HCT116 (cell line): Measurements from ENCODE around the gene PLK2.

Experiments used
- CEBPB ChIP-seq: IDR thresholded peaks from 2 replicates; pipeline ENCODE4 v1.6.1; 2012; ENCODE audit warnings: low read depth
- FOSL1 ChIP-seq: IDR thresholded peaks from 2 replicates; pipeline ENCODE4 v1.6.1; 2012; ENCODE audit warnings: low read depth
- POLR2A ChIP-seq: IDR thresholded peaks from 2 replicates; pipeline ENCODE4 v1.7.0; 2011; ENCODE audit warnings: borderline replicate concordance; ENCODE audit not compliant: insufficient read depth, insufficient read length; ENCODE audit errors: extremely low read depth
- POLR2AphosphoS5 ChIP-seq: IDR thresholded peaks from 2 replicates; pipeline ENCODE4 v1.6.1; 2011; ENCODE audit warnings: mild to moderate bottlenecking, low read depth, low read length, moderate library complexity
- RAD21 ChIP-seq: IDR thresholded peaks from 2 replicates; pipeline ENCODE4 v1.6.1; 2012; ENCODE audit warnings: low read depth, mild to moderate bottlenecking
- REST ChIP-seq: IDR thresholded peaks from 2 replicates; pipeline ENCODE4 v1.6.1; 2012; ENCODE audit warnings: low read depth
- TF ChIP-seq, protein P1 (sequence below), 3 experiments: fragments of 200-600 bp in 1 of 3; sonication (generic) in 1 of 3; IDR thresholded peaks in 2 of 3; conservative IDR thresholded peaks in 1 of 3; 2 replicates each; pipeline ENCODE4 v1.5.1; 2012 to 2017; ENCODE audit warnings: low read depth in 2 of 3, low read length in 2 of 3, antibody characterized with exemption in 1 of 3, borderline replicate concordance in 1 of 3, control low read depth in 1 of 3, mild to moderate bottlenecking in 1 of 3, mixed read lengths in 1 of 3, mixed run types in 1 of 3, moderate library complexity in 1 of 3; ENCODE audit not compliant: insufficient read depth in 1 of 3
- TF ChIP-seq, protein P2 (sequence below): IDR thresholded peaks from 2 replicates; pipeline ENCODE4 v1.6.1; 2012

- TF ChIP-seq, protein P1, sequence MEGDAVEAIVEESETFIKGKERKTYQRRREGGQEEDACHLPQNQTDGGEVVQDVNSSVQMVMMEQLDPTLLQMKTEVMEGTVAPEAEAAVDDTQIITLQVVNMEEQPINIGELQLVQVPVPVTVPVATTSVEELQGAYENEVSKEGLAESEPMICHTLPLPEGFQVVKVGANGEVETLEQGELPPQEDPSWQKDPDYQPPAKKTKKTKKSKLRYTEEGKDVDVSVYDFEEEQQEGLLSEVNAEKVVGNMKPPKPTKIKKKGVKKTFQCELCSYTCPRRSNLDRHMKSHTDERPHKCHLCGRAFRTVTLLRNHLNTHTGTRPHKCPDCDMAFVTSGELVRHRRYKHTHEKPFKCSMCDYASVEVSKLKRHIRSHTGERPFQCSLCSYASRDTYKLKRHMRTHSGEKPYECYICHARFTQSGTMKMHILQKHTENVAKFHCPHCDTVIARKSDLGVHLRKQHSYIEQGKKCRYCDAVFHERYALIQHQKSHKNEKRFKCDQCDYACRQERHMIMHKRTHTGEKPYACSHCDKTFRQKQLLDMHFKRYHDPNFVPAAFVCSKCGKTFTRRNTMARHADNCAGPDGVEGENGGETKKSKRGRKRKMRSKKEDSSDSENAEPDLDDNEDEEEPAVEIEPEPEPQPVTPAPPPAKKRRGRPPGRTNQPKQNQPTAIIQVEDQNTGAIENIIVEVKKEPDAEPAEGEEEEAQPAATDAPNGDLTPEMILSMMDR (IDR thresholded peaks at IDR 0.05 in 2 of 3, conservative IDR thresholded peaks at IDR 0.05 in 1 of 3; ENCODE audit: borderline replicate concordance in 1 of 3, insufficient read depth in 1 of 3, low read depth in 2 of 3, low read length in 2 of 3) = no peak
- TF ChIP-seq RAD21 = no peak
- TF ChIP-seq POLR2A = no peak
- TF ChIP-seq CEBPB = no peak
- no peak for TF ChIP-seq POLR2AphosphoS5
- TF ChIP-seq, protein P2, sequence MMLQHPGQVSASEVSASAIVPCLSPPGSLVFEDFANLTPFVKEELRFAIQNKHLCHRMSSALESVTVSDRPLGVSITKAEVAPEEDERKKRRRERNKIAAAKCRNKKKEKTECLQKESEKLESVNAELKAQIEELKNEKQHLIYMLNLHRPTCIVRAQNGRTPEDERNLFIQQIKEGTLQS = no peak
- no peak for TF ChIP-seq REST
- TF ChIP-seq FOSL1 = no peak
Measured at GRCh38 chr5:58451732-58452565, 7.9 kb downstream of the PLK2 start.
